Inferior parietal cortex (tissue), 1 donor: Measurements from ENCODE around the gene TUBGCP4.

Source experiments
- DNase-seq: peaks from one replicate; pipeline ENCODE4 v3.0.0-alpha.2; 2016; ENCODE audit errors: extremely low spot score

The TUBGCP4 gene

GRCh38 chr15:43403616-43404015 lies 32.7 kb downstream of the TUBGCP4 start:
- DNase-seq: no peak

- DNase-seq: no peak
Observed at GRCh38 chr15:43404130-43404529, 33.2 kb downstream of the TUBGCP4 start.

- no peak for DNase-seq
Observed at GRCh38 chr15:43406189-43406588, 35.3 kb downstream of the TUBGCP4 start.

- no peak for DNase-seq
Observed at GRCh38 chr15:43406808-43407207, 35.9 kb downstream of the TUBGCP4 start.

- no peak for DNase-seq
Observed at GRCh38 chr15:43408789-43409188, 37.9 kb downstream of the TUBGCP4 start.

- no peak for DNase-seq
Observed at GRCh38 chr15:43410572-43411214, 39.8 kb downstream of the TUBGCP4 start.

GRCh38 chr15:43412096-43412495 lies 41.2 kb downstream of the TUBGCP4 start:
- no peak for DNase-seq

GRCh38 chr15:43414196-43414595 lies 43.3 kb downstream of the TUBGCP4 start:
- DNase-seq: no peak

- DNase-seq: no peak
Observed at GRCh38 chr15:43420435-43420834, 49.5 kb downstream of the TUBGCP4 start.

GRCh38 chr15:43420876-43421275 lies 50.0 kb downstream of the TUBGCP4 start:
- DNase-seq: no peak

GRCh38 chr15:43423793-43424192 lies 52.9 kb downstream of the TUBGCP4 start:
- no peak for DNase-seq

GRCh38 chr15:43429687-43430086 lies 58.8 kb downstream of the TUBGCP4 start:
- no peak for DNase-seq

GRCh38 chr15:43433165-43433564 lies 62.3 kb downstream of the TUBGCP4 start:
- DNase-seq: no peak

GRCh38 chr15:43433661-43434303 lies 62.9 kb downstream of the TUBGCP4 start:
- DNase-seq: no peak

- no peak for DNase-seq
Observed at GRCh38 chr15:43434446-43434845, 63.5 kb downstream of the TUBGCP4 start.

GRCh38 chr15:43436395-43436794 lies 65.5 kb downstream of the TUBGCP4 start:
- no peak for DNase-seq

GRCh38 chr15:43439268-43439667 lies 68.4 kb downstream of the TUBGCP4 start:
- no peak for DNase-seq

GRCh38 chr15:43440721-43441281 lies 69.9 kb downstream of the TUBGCP4 start:
- peak; percentile 88 for DNase-seq

- peak; percentile 49 for DNase-seq
Observed at GRCh38 chr15:43441316-43441715, 70.4 kb downstream of the TUBGCP4 start.

GRCh38 chr15:43446344-43446743 lies 75.4 kb downstream of the TUBGCP4 start:
- no peak for DNase-seq

- no peak for DNase-seq
Observed at GRCh38 chr15:43449981-43450380, 79.1 kb downstream of the TUBGCP4 start.
